IMR-90 (cell line): ENCODE data around the gene SKAP1. TPM values are rescaled to one million over a fixed set of nuclear protein-coding genes. Genes with fewer than 3 reads are reported as not detected.

Source experiments
- ATAC-seq: fragments of 200-7000 bp; cut with Tn5 transposase; 2 replicates; pipeline ENCODE4 v1.9.1; 2020; ENCODE audit warnings: low read depth, mild to moderate bottlenecking, moderate library complexity
- BruUV-seq: library from RNA; stranded (reverse); fragments of 400-500 nt; replicated peaks from 2 replicates; lab custom pipeline; 2021; lab: Mats Ljungman, UMichigan
- CTCF ChIA-PET: fragments of 300-600 bp; formaldehyde crosslinking; extraction: SDS; loops from one replicate; lab custom pipeline; 2021; ENCODE audit warnings: antibody characterized with exemption; lab: Yijun Ruan, JAX
- POLR2A ChIA-PET: fragments of 300-600 bp; sonication (Branson Sonifier 250); formaldehyde crosslinking; loops from one replicate; lab custom pipeline; 2022; ENCODE audit warnings: antibody characterized with exemption; ENCODE audit not compliant: unreplicated experiment; lab: Charles Lee
- DNase-seq: peaks from one replicate; pipeline ENCODE4 v3.0.0; 2013
- H2AFZ ChIP-seq: replicated peaks from 2 replicates; pipeline ENCODE3; 2013; ENCODE audit warnings: low read length, mild to moderate bottlenecking; ENCODE audit not compliant: poor library complexity
- H2AK5ac ChIP-seq: 2 replicates; pipeline ENCODE4 v1.6.1; 2013; ENCODE audit warnings: low read depth, low read length, inconsistent platforms
- H2AK9ac ChIP-seq: replicated peaks from 2 replicates; pipeline ENCODE3; 2013; ENCODE audit warnings: mild to moderate bottlenecking, low read depth, low read length, moderate library complexity; ENCODE audit not compliant: poor library complexity
- H2BK120ac ChIP-seq: 2 replicates; pipeline ENCODE4 v1.6.1; 2013; ENCODE audit warnings: low read depth, low read length, inconsistent platforms
- H2BK15ac ChIP-seq: 3 replicates; pipeline ENCODE4 v1.6.1; 2013; ENCODE audit warnings: low read depth, low read length, inconsistent platforms
- H2BK20ac ChIP-seq: 2 replicates; pipeline ENCODE4 v1.6.1; 2013; ENCODE audit warnings: low read depth, mild to moderate bottlenecking, inconsistent platforms, low read length, moderate library complexity
- H2BK5ac ChIP-seq: 2 replicates; pipeline ENCODE4 v1.6.1; 2013; ENCODE audit warnings: mild to moderate bottlenecking, low read depth, low read length, inconsistent platforms; ENCODE audit not compliant: poor library complexity, severe bottlenecking
- H3K14ac ChIP-seq: replicated peaks from 2 replicates; pipeline ENCODE4 v1.6.1; 2013; ENCODE audit warnings: low read depth, low read length, inconsistent platforms
- H3K18ac ChIP-seq: 2 replicates; pipeline ENCODE4 v1.6.1; 2013; ENCODE audit warnings: low read depth, low read length, control low read depth
- H3K23ac ChIP-seq: 2 replicates; pipeline ENCODE4 v1.6.1; 2013; ENCODE audit warnings: low read depth, low read length, inconsistent platforms
- H3K27ac ChIP-seq: 2 replicates; pipeline ENCODE4 v1.5.1; 2013; ENCODE audit warnings: mild to moderate bottlenecking, control low read depth, low read length; ENCODE audit not compliant: insufficient read depth
- H3K27me3 ChIP-seq: 2 replicates; pipeline ENCODE4 v1.6.1; 2013; ENCODE audit warnings: low read length; ENCODE audit not compliant: control insufficient read depth, insufficient read depth
- H3K36me3 ChIP-seq: 2 replicates; pipeline ENCODE4 v1.6.1; 2013; ENCODE audit warnings: low read length, mixed read lengths; ENCODE audit not compliant: control insufficient read depth, insufficient read depth
- H3K4ac ChIP-seq: 2 replicates; pipeline ENCODE4 v1.6.1; 2013; ENCODE audit warnings: low read depth, low read length, inconsistent platforms
- H3K4me1 ChIP-seq: 2 replicates; pipeline ENCODE4 v1.6.1; 2013; ENCODE audit warnings: low read length, mixed read lengths; ENCODE audit not compliant: control insufficient read depth, insufficient read depth
- H3K4me2 ChIP-seq: 2 replicates; pipeline ENCODE4 v1.6.1; 2013; ENCODE audit warnings: low read depth, mild to moderate bottlenecking, control low read depth, low read length, moderate library complexity
- H3K4me3 ChIP-seq: 2 replicates; pipeline ENCODE4 v1.5.1; 2013; ENCODE audit warnings: low read depth, mild to moderate bottlenecking, control low read depth, low read length, moderate library complexity; ENCODE audit not compliant: insufficient read depth
- H3K56ac ChIP-seq: 2 replicates; pipeline ENCODE4 v1.6.1; 2013; ENCODE audit warnings: low read length, inconsistent platforms; ENCODE audit not compliant: insufficient read depth; ENCODE audit errors: extremely low read depth
- H3K79me1 ChIP-seq, 2 experiments: 2 replicates each; pipeline ENCODE4 v1.6.1; 2013; ENCODE audit warnings: low read length in 2 of 2, inconsistent platforms in 1 of 2, low read depth in 1 of 2
- H3K9ac ChIP-seq: 2 replicates; pipeline ENCODE4 v1.6.1; 2013; ENCODE audit warnings: low read depth, low read length, control low read depth
- H3K9me1 ChIP-seq: 2 replicates; pipeline ENCODE4 v1.6.1; 2013; ENCODE audit warnings: low read length, inconsistent platforms; ENCODE audit not compliant: insufficient read depth
- H3K9me3 ChIP-seq: 2 replicates; pipeline ENCODE4 v1.6.1; 2013; ENCODE audit warnings: low read length; ENCODE audit not compliant: control insufficient read depth, insufficient read depth
- H4K20me1 ChIP-seq: 2 replicates; pipeline ENCODE4 v1.6.1; 2013; ENCODE audit warnings: low read length, inconsistent platforms; ENCODE audit not compliant: insufficient read depth
- H4K5ac ChIP-seq: 2 replicates; pipeline ENCODE4 v1.6.1; 2013; ENCODE audit warnings: mild to moderate bottlenecking, low read depth, low read length, control low read depth
- H4K8ac ChIP-seq, 2 experiments: 2 replicates each; pipeline ENCODE4 v1.6.1; 2013; ENCODE audit warnings: low read depth in 2 of 2, low read length in 2 of 2, control low read depth in 1 of 2, inconsistent platforms in 1 of 2
- H4K91ac ChIP-seq: 2 replicates; pipeline ENCODE4 v1.6.1; 2013; ENCODE audit warnings: low read depth, low read length, inconsistent platforms; ENCODE audit not compliant: insufficient read depth
- BHLHE40 ChIP-seq: fragments of 150-350 bp; IDR thresholded peaks from 2 replicates; pipeline ENCODE4 v1.6.1; 2016; ENCODE audit warnings: mild to moderate bottlenecking, low read depth, low read length
- CHD1 ChIP-seq: IDR thresholded peaks from 2 replicates; pipeline ENCODE4 v1.6.1; 2012; ENCODE audit warnings: low read depth, low read length, improper control_type of control experiment
- MAFK ChIP-seq: IDR thresholded peaks from 2 replicates; pipeline ENCODE4 v1.6.1; 2012; ENCODE audit warnings: low read depth, low read length, improper control_type of control experiment
- MAZ ChIP-seq: IDR thresholded peaks from 2 replicates; pipeline ENCODE4 v1.6.1; 2012; ENCODE audit warnings: low read depth, mild to moderate bottlenecking, low read length, improper control_type of control experiment, moderate library complexity, borderline replicate concordance
- POLR2A ChIP-seq: IDR thresholded peaks from 2 replicates; pipeline ENCODE4 v1.6.1; 2012; ENCODE audit warnings: mild to moderate bottlenecking, low read depth, low read length
- RAD21 ChIP-seq: IDR thresholded peaks from 2 replicates; pipeline ENCODE4 v1.6.1; 2012; ENCODE audit warnings: low read length, improper control_type of control experiment
- WGBS, 2 experiments: methylation state at CpG; one replicate each; pipeline versions ENCODE4 v1.1.5 to v1.1.7; 2013; ENCODE audit warnings: missing lambda C conversion rate in 2 of 2; ENCODE audit not compliant: insufficient read length in 1 of 2; ENCODE audit errors: extremely low coverage in 2 of 2; 5-methylcytosine and 5-hydroxymethylcytosine counted together
- dilution Hi-C: fragments of 300-500 bp; cut with HindIII; formaldehyde crosslinking; loops from one replicate; pipeline ENCODE4 v1.14.3; 2018; ENCODE audit warnings: low sequenced_read_pairs; ENCODE audit not compliant: unreplicated experiment
- in situ Hi-C: fragments of 300-500 bp; cut with MboI; formaldehyde crosslinking; loops from 3 replicates; pipeline ENCODE4 v1.14.3; 2019; ENCODE audit warnings: low sequenced_read_pairs, inconsistent platforms, mixed read lengths
- intact Hi-C: fragments of 100-400 bp; cut with micrococcal nuclease; formaldehyde crosslinking; loops from 2 replicates; pipeline ENCODE4 v1.10.0; 2022
- polyA plus RNA-seq, 3 experiments: library from polyadenylated mRNA; depleted of rRNA; stranded (reverse); fragments of >200 nt; gene quantifications; 2 replicates each; pipeline ENCODE4 v1.2.3, GENCODE V29; 2012; ENCODE audit warnings: low replicate concordance in 1 of 3
- total RNA-seq: library from RNA; depleted of rRNA; stranded (reverse); fragments of >200 nt; gene quantifications from 2 replicates; pipeline ENCODE4 v1.2.3, GENCODE V29; 2012
- TF ChIP-seq, protein P1 (sequence below): fragments of 150-350 bp; IDR thresholded peaks from 2 replicates; pipeline ENCODE4 v1.6.1; 2016; ENCODE audit warnings: low read depth, mild to moderate bottlenecking, low read length, moderate library complexity, borderline replicate concordance

SKAP1 gene
- total and polyA plus RNA-seq, 2 of the 4 experiments (the other 2 are of a cell fraction), result not detected

DNA sequence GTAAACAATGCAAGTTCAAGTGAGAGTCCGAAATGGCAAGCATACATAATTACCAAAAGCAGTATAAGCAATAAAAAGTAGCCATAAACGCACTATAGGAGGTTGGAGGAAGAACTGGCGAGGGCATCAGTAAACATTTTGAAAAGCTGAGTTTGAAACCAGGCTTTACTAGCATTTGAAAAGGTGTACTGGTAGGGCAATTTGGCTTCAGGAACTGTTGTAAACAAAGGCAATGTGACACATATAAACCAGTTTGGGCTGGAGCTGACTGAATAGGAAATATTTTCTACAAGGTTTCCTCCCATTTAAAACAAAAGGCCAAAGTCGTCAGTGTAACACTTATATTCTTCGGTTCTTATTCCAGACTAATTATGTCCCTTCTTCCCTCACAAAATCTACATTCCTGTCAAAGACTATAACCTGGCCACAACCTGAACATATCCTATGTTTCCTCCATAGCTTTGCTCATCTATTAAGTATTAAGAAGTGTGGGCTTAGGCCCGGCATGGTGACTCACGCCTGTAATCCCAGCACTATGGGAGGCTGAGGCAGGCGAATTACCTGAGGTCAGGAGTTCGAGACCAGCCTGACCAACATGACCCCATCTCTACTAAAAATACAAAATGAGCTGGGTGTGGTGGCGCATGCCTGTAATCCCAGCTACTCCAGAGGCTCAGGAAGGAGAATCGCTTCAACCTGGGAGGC is 336.5 kb downstream of the SKAP1 start:
- no peak overlapping the region for H2AK5ac ChIP-seq
- in situ Hi-C loops (no loop called here), dilution Hi-C loops (no loop called here), intact Hi-C loops (no loop called here)
- no peak overlapping the region for H2AFZ ChIP-seq
- H4K20me1 ChIP-seq, result peaks cover 58% of the 10 kb centered on the region
- H3K79me1 ChIP-seq, result peaks cover 3 to 56% of the 10 kb centered on the region in 2 experiments; a peak in 2 of 4 replicates
- H3K36me3 ChIP-seq, result peaks cover 9% of the 10 kb centered on the region
- H3K27me3 ChIP-seq, result no peaks in the 10 kb centered on the region
- CTCF ChIA-PET, result no interaction called here
- no peak overlapping the region for H3K9ac ChIP-seq
- H2BK5ac ChIP-seq, result no peak overlapping the region
- H4K8ac ChIP-seq, result no peak overlapping the region
- no peak overlapping the region for H3K18ac ChIP-seq
- H3K27ac ChIP-seq, result no peak overlapping the region
- WGBS, 2 experiments, result 79% methylated on average over 3 of the region's 11 CpGs; no CpG with 5 or more reads in 1 of the 2 experiments
- ATAC-seq (no peak), DNase-seq (no peak)
- no peak overlapping the region for H3K4me2 ChIP-seq
- H2AK9ac ChIP-seq, result no peak overlapping the region
- H2BK120ac ChIP-seq, result no peak overlapping the region
- no peak overlapping the region for H4K5ac ChIP-seq
- H2BK15ac ChIP-seq, result no peak overlapping the region
- H3K23ac ChIP-seq, result no peak overlapping the region
- H3K4me1 ChIP-seq, result peaks cover 2% of the 10 kb centered on the region; the same call in 1 of the 2 replicates
- H2BK20ac ChIP-seq, result no peak overlapping the region
- BruUV-seq, result no TSS peak
- H3K9me3 ChIP-seq, result no peaks in the 10 kb centered on the region
- H3K9me1 ChIP-seq, result no peaks in the 10 kb centered on the region
- H3K14ac ChIP-seq, result no peak overlapping the region
- no peak overlapping the region for H4K91ac ChIP-seq
- no peak overlapping the region for H3K4me3 ChIP-seq
- H3K56ac ChIP-seq, result no peak overlapping the region
- POLR2A ChIA-PET, result no interaction called here
- no peak for TF ChIP-seq RAD21
- TF ChIP-seq, protein P1, sequence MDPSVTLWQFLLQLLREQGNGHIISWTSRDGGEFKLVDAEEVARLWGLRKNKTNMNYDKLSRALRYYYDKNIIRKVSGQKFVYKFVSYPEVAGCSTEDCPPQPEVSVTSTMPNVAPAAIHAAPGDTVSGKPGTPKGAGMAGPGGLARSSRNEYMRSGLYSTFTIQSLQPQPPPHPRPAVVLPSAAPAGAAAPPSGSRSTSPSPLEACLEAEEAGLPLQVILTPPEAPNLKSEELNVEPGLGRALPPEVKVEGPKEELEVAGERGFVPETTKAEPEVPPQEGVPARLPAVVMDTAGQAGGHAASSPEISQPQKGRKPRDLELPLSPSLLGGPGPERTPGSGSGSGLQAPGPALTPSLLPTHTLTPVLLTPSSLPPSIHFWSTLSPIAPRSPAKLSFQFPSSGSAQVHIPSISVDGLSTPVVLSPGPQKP, result no peak
- TF ChIP-seq MAFK, result no peak
- no peak for TF ChIP-seq BHLHE40
- no peak for TF ChIP-seq CHD1
- no peak for TF ChIP-seq POLR2A
- no peak for TF ChIP-seq MAZ
- no peak overlapping the region for H3K4ac ChIP-seq
